ENCODE results near the gene LATS2.

- TF ChIP-seq HDAC2 (IDR thresholded peaks at IDR 0.05; ENCODE audit: borderline replicate concordance in 1 of 2, low read depth in 2 of 2, low read length in 2 of 2) (no peak), EP300 (IDR thresholded peaks at IDR 0.05; ENCODE audit: borderline replicate concordance in 1 of 2, low read depth in 2 of 2, low read length in 2 of 2) (no peak), CTCF (IDR thresholded peaks at IDR 0.05; ENCODE audit: control extremely low read depth in 1 of 3, insufficient read depth in 1 of 3, low read depth in 1 of 3, low read length in 3 of 3) (no peak), POLR2AphosphoS5 (IDR thresholded peaks at IDR 0.05; ENCODE audit: low read depth, low read length) (no peak), MAFK (IDR thresholded peaks at IDR 0.05; ENCODE audit: low read depth, low read length) (no peak), CEBPB (IDR thresholded peaks at IDR 0.05; ENCODE audit: low read depth, low read length) (no peak), JUND (IDR thresholded peaks at IDR 0.05; ENCODE audit: low read length) (no peak), ATF2 (IDR thresholded peaks at IDR 0.05; ENCODE audit: low read length) (no peak)
Measured at GRCh38 chr13:21012841-21013681, 48.3 kb downstream of the LATS2 start.
